ENCODE data around the gene CCDC85A.

DNA sequence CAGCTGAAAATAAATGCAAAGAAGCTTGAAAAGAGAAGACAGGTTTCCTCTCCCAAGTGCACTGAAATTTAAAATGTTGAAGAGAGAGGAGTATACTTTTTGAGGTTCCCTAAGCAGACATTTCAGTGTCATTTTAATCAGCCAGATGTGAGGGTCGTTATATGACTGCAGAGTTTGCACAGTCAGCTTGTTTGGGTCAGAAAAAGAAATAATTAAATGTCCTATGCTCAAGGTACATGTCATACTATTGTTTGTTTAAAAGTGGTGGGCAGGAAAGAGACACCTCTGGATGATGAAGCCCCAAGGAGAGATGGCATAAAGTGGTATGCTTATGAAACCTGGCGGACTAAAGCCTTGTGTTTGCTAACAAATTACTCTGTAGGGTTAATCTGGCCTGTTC lies 55.2 kb downstream of the CCDC85A start:
- TF ChIP-seq CTCF (conservative IDR thresholded peaks at IDR 0.05; ENCODE audit: low read depth, low read length) (no peak), EZH2 (IDR thresholded peaks at IDR 0.05; ENCODE audit: low read length, unreplicated experiment) (no peak), EZH2phosphoT487 (IDR thresholded peaks at IDR 0.05; ENCODE audit: borderline replicate concordance, low read length) (no peak)
